GM18517 (cell line): ENCODE results near the gene POU2AF2.

ENCODE experiments used
- ATAC-seq: cut with Tn5 transposase; IDR thresholded peaks from one replicate; pipeline ENCODE4 v1.9.1; 2021; ENCODE audit warnings: mild to moderate bottlenecking, moderate library complexity; ENCODE audit not compliant: unreplicated experiment

POU2AF2 gene

DNA sequence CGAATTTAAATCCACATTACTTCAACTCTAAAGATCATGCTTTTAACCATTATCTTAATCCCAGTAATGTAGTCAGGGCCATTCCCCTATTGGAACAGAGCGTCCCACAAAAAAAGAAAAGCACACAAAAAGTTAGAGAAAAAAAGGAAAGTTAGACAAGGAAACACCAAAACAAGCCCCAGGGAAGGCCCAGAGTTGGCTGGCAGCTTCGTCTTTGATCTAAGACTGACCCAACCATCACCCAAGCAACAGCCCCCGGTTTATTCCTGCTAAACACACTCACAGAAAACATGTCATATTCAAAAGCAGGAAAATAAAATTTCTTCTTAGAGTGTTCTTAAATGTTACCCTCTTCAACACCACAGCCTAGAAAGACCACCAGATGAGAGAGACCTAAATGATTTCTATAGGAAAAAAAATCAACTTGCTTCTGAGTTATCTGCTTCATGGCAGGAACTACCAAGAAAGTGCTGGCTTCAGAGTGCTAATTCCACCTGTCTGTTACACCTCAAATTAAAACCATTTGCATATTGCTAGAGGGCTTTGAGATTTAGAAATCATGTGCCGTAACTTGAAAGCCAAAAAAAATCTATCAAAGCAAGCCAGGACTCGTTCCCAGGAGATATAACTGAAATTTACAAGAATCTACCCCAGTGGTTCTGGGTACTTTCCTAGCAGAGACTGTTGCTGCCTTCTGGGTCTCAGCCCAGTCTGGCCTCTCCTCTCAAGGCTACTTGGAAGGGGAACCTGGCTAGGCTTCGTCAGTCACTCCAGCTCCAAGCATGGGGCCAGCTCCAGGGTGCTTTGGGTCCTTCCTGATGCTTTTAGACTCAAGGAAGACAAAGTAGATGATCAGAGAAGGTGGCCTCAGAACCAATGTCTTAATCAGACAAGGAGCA lies 84.0 kb downstream of the POU2AF2 start:
- ATAC-seq, result no peak

- ATAC-seq, result no peak
Observed at GRCh38 chr11:111330234-111330893, 84.8 kb downstream of the POU2AF2 start.

GRCh38 chr11:111331711-111332479 lies 86.4 kb downstream of the POU2AF2 start:
- ATAC-seq, result no peak

DNA sequence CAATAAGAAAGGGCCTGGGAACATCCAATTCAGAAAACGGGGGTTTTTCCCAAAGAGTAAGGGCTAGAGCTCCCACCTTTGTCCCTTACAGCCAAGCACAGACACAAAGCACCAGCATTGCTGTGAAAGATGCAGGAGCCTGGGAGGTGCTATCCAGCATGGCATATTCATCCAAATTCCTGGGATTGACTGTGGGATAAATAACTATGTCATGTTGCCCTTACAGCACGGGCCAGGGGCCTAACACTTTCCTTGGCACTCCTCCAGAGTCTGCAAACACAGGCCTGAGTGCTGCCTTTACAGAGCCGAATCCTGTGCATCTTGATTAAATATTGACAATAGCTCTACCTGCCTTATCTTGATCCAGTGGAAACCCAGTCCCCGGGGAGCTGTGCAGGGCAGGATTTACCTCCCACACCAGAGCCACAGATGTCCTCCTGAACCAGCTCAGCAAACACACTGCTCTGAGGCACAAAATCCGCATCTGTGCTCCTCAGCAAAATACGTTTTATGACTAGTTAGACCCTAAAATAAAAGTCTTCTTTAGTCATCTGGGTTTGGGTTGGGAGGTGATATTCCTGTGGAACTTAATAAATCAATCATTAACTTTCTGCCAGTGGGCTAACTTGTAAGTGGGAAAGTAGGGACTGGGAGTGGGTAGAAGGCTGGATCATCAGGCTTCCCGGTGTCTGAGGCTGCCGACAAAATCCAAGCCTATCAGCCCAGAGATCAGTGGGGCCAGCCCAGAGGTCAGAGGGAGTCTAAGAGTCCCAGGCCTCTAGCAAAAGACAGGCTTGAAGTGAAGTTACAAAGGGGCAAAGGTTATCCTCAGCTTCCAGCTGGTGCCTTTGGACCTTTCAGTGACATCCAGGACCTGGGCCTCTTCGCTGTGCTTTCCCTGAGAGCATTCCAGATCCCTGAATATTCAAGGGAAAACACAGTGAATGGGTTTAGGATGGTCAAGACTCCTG lies 89.3 kb downstream of the POU2AF2 start:
- ATAC-seq, result no peak

DNA sequence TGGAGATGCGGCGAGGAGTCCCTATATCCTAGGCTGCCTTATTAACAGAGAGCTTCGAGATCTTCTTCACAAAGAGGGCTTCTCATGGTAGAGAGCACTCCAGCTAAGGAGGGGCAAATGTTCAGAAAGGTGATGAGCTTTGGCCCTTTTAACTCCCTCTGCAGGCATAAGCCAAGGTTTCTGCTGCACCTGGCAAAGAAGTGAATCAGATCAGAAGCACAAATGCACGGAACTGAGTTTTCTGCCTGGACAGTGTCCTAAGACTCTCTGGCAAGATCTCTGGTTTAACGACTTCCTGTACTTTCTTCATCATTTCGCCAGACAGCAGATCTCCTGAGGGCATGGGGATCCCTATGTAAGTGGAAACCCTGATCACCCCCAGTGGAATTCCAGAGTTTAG lies 90.0 kb downstream of the POU2AF2 start:
- no peak for ATAC-seq
